Keratinocyte (primary cell): ENCODE measurements around the gene TEX48. TPM values are rescaled to one million over a fixed set of nuclear protein-coding genes. Genes with fewer than 3 reads are reported as not detected.

Source experiments
- DNase-seq: peaks from one replicate; pipeline ENCODE4 v3.0.0-alpha.2; 2011; ENCODE audit warnings: low read depth, missing footprints, low spot score
- FAIRE-seq: peaks from 2 replicates; lab custom pipeline; 2011; peaks lifted over from hg19 to GRCh38; lab: Jason Lieb, UNC
- H2AFZ ChIP-seq: 2 replicates; pipeline ENCODE4 v1.6.0; 2012; ENCODE audit warnings: low read length, control low read depth, inconsistent platforms; ENCODE audit not compliant: control insufficient read depth
- H3K27ac ChIP-seq: 2 replicates; pipeline ENCODE4 v1.5.1; 2011; ENCODE audit warnings: low read length; ENCODE audit not compliant: control insufficient read depth, insufficient read depth
- H3K27me3 ChIP-seq: 3 replicates; pipeline ENCODE4 v1.6.0; 2011; ENCODE audit warnings: low read length; ENCODE audit not compliant: control insufficient read depth, insufficient read depth; ENCODE audit errors: extremely low read depth
- H3K36me3 ChIP-seq, 2 experiments: 2 replicates in 1 of 2; 3 replicates in 1 of 2; pipeline ENCODE4 v1.5.1; 2011; ENCODE audit warnings: low read length in 2 of 2, mild to moderate bottlenecking in 1 of 2; ENCODE audit not compliant: control insufficient read depth in 2 of 2, insufficient read depth in 2 of 2; ENCODE audit errors: extremely low read depth in 1 of 2
- H3K4me1 ChIP-seq: 3 replicates; pipeline ENCODE4 v1.5.1; 2011; ENCODE audit warnings: low read length; ENCODE audit not compliant: control insufficient read depth, insufficient read depth; ENCODE audit errors: extremely low read depth
- H3K4me2 ChIP-seq: 3 replicates; pipeline ENCODE4 v1.6.0; 2011; ENCODE audit warnings: low read depth, low read length; ENCODE audit not compliant: control insufficient read depth, insufficient read depth; ENCODE audit errors: extremely low read depth
- H3K4me3 ChIP-seq, 3 experiments: fragments of 200-600 bp in 1 of 3; sonication (generic) in 1 of 3; 2 replicates in 2 of 3; 3 replicates in 1 of 3; pipeline ENCODE4 v1.5.1; 2011 to 2016; ENCODE audit warnings: low read length in 3 of 3, mild to moderate bottlenecking in 3 of 3, control low read depth in 2 of 3, inconsistent platforms in 1 of 3, low read depth in 1 of 3, mixed read lengths in 1 of 3, mixed run types in 1 of 3, moderate library complexity in 1 of 3; ENCODE audit not compliant: control insufficient read depth in 2 of 3, insufficient read depth in 2 of 3; ENCODE audit errors: extremely low read depth in 1 of 3
- H3K79me2 ChIP-seq: 2 replicates; pipeline ENCODE4 v1.6.0; 2012; ENCODE audit warnings: low read length; ENCODE audit not compliant: control insufficient read depth, insufficient read depth
- H3K9ac ChIP-seq: 3 replicates; pipeline ENCODE4 v1.6.0; 2011; ENCODE audit warnings: low read length; ENCODE audit not compliant: control insufficient read depth, insufficient read depth; ENCODE audit errors: extremely low read depth
- H3K9me1 ChIP-seq: 3 replicates; pipeline ENCODE4 v1.6.0; 2011; ENCODE audit warnings: low read length; ENCODE audit not compliant: control insufficient read depth, insufficient read depth; ENCODE audit errors: extremely low read depth
- H3K9me3 ChIP-seq: 2 replicates; pipeline ENCODE4 v1.5.1; 2012; ENCODE audit warnings: low read depth, low read length; ENCODE audit not compliant: control insufficient read depth
- H4K20me1 ChIP-seq: 3 replicates; pipeline ENCODE4 v1.6.0; 2011; ENCODE audit warnings: low read length; ENCODE audit not compliant: control insufficient read depth, insufficient read depth; ENCODE audit errors: extremely low read depth
- CTCF ChIP-seq, 3 experiments: IDR thresholded peaks in 1 of 3; conservative IDR thresholded peaks in 1 of 3; optimal IDR thresholded peaks in 1 of 3; 2 replicates in 2 of 3; 3 replicates in 1 of 3; pipeline versions ENCODE3 to v1.5.1; 2011; ENCODE audit warnings: low read length in 3 of 3, mild to moderate bottlenecking in 3 of 3, moderate library complexity in 2 of 3, control low read depth in 1 of 3, inconsistent platforms in 1 of 3; ENCODE audit not compliant: insufficient read depth in 2 of 3; ENCODE audit errors: extremely low read depth in 1 of 3
- EZH2 ChIP-seq: IDR thresholded peaks from one replicate; pipeline ENCODE4 v1.6.1; 2012; ENCODE audit warnings: inconsistent platforms, mild to moderate bottlenecking, low read length, moderate library complexity
- dilution Hi-C: fragments of 300-500 bp; cut with MboI; formaldehyde crosslinking; loops from one replicate; pipeline ENCODE4 v1.7.0; 2020; ENCODE audit warnings: low sequenced_read_pairs; ENCODE audit not compliant: extremely low pct_ligation_motif_present
- polyA plus RNA-seq, 5 experiments: library from polyadenylated mRNA; depleted of rRNA in 3 of 5; stranded (reverse) in 3 of 5; stranded (forward) in 1 of 5; unstranded in 1 of 5; fragments of >200 nt; gene quantifications; 1 replicate in 1 of 5; 2 replicates in 3 of 5; 3 replicates in 1 of 5; pipeline versions ENCODE4 v1.2.1 to v1.2.3, GENCODE V29; 2011 to 2012; ENCODE audit warnings: missing spikeins in 2 of 5, low read depth in 1 of 5, low replicate concordance in 1 of 5

The TEX48 gene
- polyA plus RNA-seq, 1 donor (not counting 4 experiments of a cell fraction or from before 2014, with no cell fraction given), result not detected

GRCh38 chr9:114656301-114656700, 25.7 kb downstream of the TEX48 start:
- TF ChIP-seq EZH2 (no peak), CTCF (optimal IDR thresholded peaks at IDR 0.05 in 1 of 3, IDR thresholded peaks at IDR 0.05 in 1 of 3, conservative IDR thresholded peaks at IDR 0.05 in 1 of 3; ENCODE audit: extremely low read depth in 1 of 3, insufficient read depth in 2 of 3, low read length in 3 of 3) (no peak)
- dilution Hi-C loops, result no loop called here
- Histone ChIP-seq H3K4me2 (no peak overlapping the region), H3K9me1 (no peaks in the 10 kb centered on the region), H4K20me1 (no peaks in the 10 kb centered on the region), H3K36me3 (no peaks in the 10 kb centered on the region), H3K27ac (no peak overlapping the region), H3K4me1 (peaks cover 15% of the 10 kb centered on the region), H3K9me3 (no peaks in the 10 kb centered on the region), H3K9ac (no peak overlapping the region), H2AFZ (no peak overlapping the region), H3K27me3 (no peaks in the 10 kb centered on the region), H3K79me2 (no peaks in the 10 kb centered on the region), H3K4me3 (no peak overlapping the region)
- FAIRE-seq (no peak), DNase-seq (no peak)

- no peak overlapping the region for H3K4me3 ChIP-seq
- no peaks in the 10 kb centered on the region for H4K20me1 ChIP-seq
- no peak for DNase-seq
- no peak overlapping the region for H3K9ac ChIP-seq
- H3K27ac ChIP-seq, result no peak overlapping the region
- H3K4me1 ChIP-seq, result peaks cover 10% of the 10 kb centered on the region
- no peaks in the 10 kb centered on the region for H3K36me3 ChIP-seq
- TF ChIP-seq EZH2 (no peak), CTCF (optimal IDR thresholded peaks at IDR 0.05 in 1 of 3, IDR thresholded peaks at IDR 0.05 in 1 of 3, conservative IDR thresholded peaks at IDR 0.05 in 1 of 3; ENCODE audit: extremely low read depth in 1 of 3, insufficient read depth in 2 of 3, low read length in 3 of 3) (no peak)
- H3K79me2 ChIP-seq, result no peaks in the 10 kb centered on the region
- FAIRE-seq, result no peak
- H3K4me2 ChIP-seq, result no peak overlapping the region
- no peaks in the 10 kb centered on the region for H3K27me3 ChIP-seq
- no peak overlapping the region for H2AFZ ChIP-seq
- no peaks in the 10 kb centered on the region for H3K9me1 ChIP-seq
- dilution Hi-C loops, result no loop called here
- H3K9me3 ChIP-seq, result no peaks in the 10 kb centered on the region
These were observed 26.3 kb downstream of the TEX48 start for GRCh38 chr9:114655689-114656088.
